HepG2 (cell line): ENCODE measurements around the gene RNU7-1. TPM values are rescaled to one million over a fixed set of nuclear protein-coding genes. Genes with fewer than 3 reads are reported as not detected.
A peak's percentile ranks its signal among the peaks of the same experiment; 100 is the strongest.

Source experiments
- ATAD3A ChIP-seq: sonication (generic); formaldehyde crosslinking; IDR thresholded peaks from 2 replicates; pipeline ENCODE4 v1.4.0; 2020; ENCODE audit warnings: missing genetic modification reagents
- CBX1 ChIP-seq: IDR thresholded peaks from one replicate; pipeline ENCODE4 v1.6.1; 2016; ENCODE audit warnings: antibody characterized with exemption, low read depth
- CCDC6 ChIP-seq: sonication (generic); formaldehyde crosslinking; IDR thresholded peaks from 2 replicates; pipeline ENCODE4 v1.8.1; 2022; ENCODE audit warnings: mild to moderate bottlenecking, missing genetic modification reagents, moderate library complexity
- DR1 ChIP-seq: sonication (generic); formaldehyde crosslinking; IDR thresholded peaks from 2 replicates; pipeline ENCODE4 v1.8.0; 2021; ENCODE audit warnings: mild to moderate bottlenecking, missing genetic modification reagents, inconsistent platforms
- GATAD2A ChIP-seq: IDR thresholded peaks from 2 replicates; pipeline ENCODE4 v1.6.1; 2016
- GTF2F1 ChIP-seq: fragments of 150-350 bp; IDR thresholded peaks from 2 replicates; pipeline ENCODE4 v1.6.1; 2014; ENCODE audit warnings: low read length
- PAX8 ChIP-seq: sonication (generic); formaldehyde crosslinking; IDR thresholded peaks from 2 replicates; pipeline ENCODE4 v1.8.0; 2022; ENCODE audit warnings: mild to moderate bottlenecking, missing genetic modification reagents, borderline replicate concordance
- TBX3 ChIP-seq: fragments of 450-650 bp; IDR thresholded peaks from 2 replicates; pipeline ENCODE4 v1.6.1; 2017; ENCODE audit warnings: antibody characterized with exemption, mild to moderate bottlenecking, inconsistent platforms, borderline replicate concordance
- THAP11 ChIP-seq: IDR thresholded peaks from 2 replicates; pipeline ENCODE4 v1.6.1; 2016; ENCODE audit warnings: missing biosample characterization, missing genetic modification reagents
- ZFX ChIP-seq: sonication (generic); formaldehyde crosslinking; IDR thresholded peaks from 2 replicates; pipeline ENCODE4 v1.4.0; 2020; ENCODE audit warnings: mild to moderate bottlenecking, low read depth, missing genetic modification reagents, moderate library complexity
- ZNF124 ChIP-seq: sonication (generic); formaldehyde crosslinking; IDR thresholded peaks from 2 replicates; pipeline ENCODE4 v1.4.0; 2020; ENCODE audit warnings: missing genetic modification reagents
- ZNF274 ChIP-seq: sonication (generic); formaldehyde crosslinking; IDR thresholded peaks from 2 replicates; pipeline ENCODE4 v1.5.1; 2020; ENCODE audit warnings: mild to moderate bottlenecking, missing genetic modification reagents
- ZNF335 ChIP-seq: sonication (generic); formaldehyde crosslinking; IDR thresholded peaks from 2 replicates; pipeline ENCODE4 v1.4.0; 2020; ENCODE audit warnings: missing genetic modification reagents
- ZNF704 ChIP-seq: sonication (generic); formaldehyde crosslinking; IDR thresholded peaks from 2 replicates; pipeline ENCODE4 v1.8.1; 2023; ENCODE audit warnings: mild to moderate bottlenecking, inconsistent platforms, moderate library complexity, missing genetic modification reagents, borderline replicate concordance
- ZSCAN31 ChIP-seq: sonication (generic); formaldehyde crosslinking; IDR thresholded peaks from 2 replicates; pipeline ENCODE4 v1.5.0; 2020; ENCODE audit warnings: low read depth, mild to moderate bottlenecking, missing genetic modification reagents
- ZSCAN5A ChIP-seq: sonication (generic); formaldehyde crosslinking; IDR thresholded peaks from 2 replicates; pipeline ENCODE4 v1.8.0; 2022; ENCODE audit warnings: mild to moderate bottlenecking, missing genetic modification reagents, borderline replicate concordance
- polyA plus RNA-seq, 8 experiments: library from polyadenylated mRNA; depleted of rRNA in 3 of 8; stranded (reverse) in 7 of 8; unstranded in 1 of 8; fragments of >200 nt; fragmentation: Illumina TruSeq in 4 of 8; extraction: Trizol in 4 of 8; gene quantifications; 2 replicates each; pipeline versions ENCODE4 v1.2.1 to v1.2.3, GENCODE V29; 2011 to 2016; ENCODE audit warnings: low read depth in 4 of 8, missing spikeins in 1 of 8, mixed read lengths in 1 of 8; ENCODE audit not compliant: insufficient read depth in 1 of 8
- total RNA-seq, 5 experiments: library from RNA; depleted of rRNA; stranded (reverse); fragments of >200 nt; fragmentation: Illumina TruSeq; extraction: Trizol; gene quantifications; 2 replicates each; pipeline ENCODE4 v1.2.3, GENCODE V29; 2016; ENCODE audit warnings: low read depth in 1 of 5
- TF ChIP-seq, protein P1 (sequence below): IDR thresholded peaks from 2 replicates; pipeline ENCODE4 v1.6.1; 2012; ENCODE audit warnings: low read depth, low read length, improper control_type of control experiment
- TF ChIP-seq, protein P2 (sequence below): sonication (generic); formaldehyde crosslinking; IDR thresholded peaks from 2 replicates; pipeline ENCODE4 v1.4.0; 2020; ENCODE audit warnings: missing genetic modification reagents
- TF ChIP-seq, protein P3 (sequence below): sonication (generic); formaldehyde crosslinking; IDR thresholded peaks from 2 replicates; pipeline ENCODE4 v1.5.0; 2020; ENCODE audit warnings: mild to moderate bottlenecking, missing genetic modification reagents
- TF ChIP-seq, protein P4 (sequence below): sonication (generic); formaldehyde crosslinking; IDR thresholded peaks from 2 replicates; pipeline ENCODE4 v1.4.0; 2020; ENCODE audit warnings: low read depth, mild to moderate bottlenecking, missing genetic modification reagents
- TF ChIP-seq, protein P5 (sequence below): IDR thresholded peaks from 2 replicates; pipeline ENCODE4 v1.6.1; 2016; ENCODE audit warnings: control low read depth

RNU7-1 gene
- total and polyA plus RNA-seq, 2 of the 13 experiments (the other 11 are each of a cell fraction or from before 2014, with no cell fraction given): not detected

- TF ChIP-seq, protein P1, sequence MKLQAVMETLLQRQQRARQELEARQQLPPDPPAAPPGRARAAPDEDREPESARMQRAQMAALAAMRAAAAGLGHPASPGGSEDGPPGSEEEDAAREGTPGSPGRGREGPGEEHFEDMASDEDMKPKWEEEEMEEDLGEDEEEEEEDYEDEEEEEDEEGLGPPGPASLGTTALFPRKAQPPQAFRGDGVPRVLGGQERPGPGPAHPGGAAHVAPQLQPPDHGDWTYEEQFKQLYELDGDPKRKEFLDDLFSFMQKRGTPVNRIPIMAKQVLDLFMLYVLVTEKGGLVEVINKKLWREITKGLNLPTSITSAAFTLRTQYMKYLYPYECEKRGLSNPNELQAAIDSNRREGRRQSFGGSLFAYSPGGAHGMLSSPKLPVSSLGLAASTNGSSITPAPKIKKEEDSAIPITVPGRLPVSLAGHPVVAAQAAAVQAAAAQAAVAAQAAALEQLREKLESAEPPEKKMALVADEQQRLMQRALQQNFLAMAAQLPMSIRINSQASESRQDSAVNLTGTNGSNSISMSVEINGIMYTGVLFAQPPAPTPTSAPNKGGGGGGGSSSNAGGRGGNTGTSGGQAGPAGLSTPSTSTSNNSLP: no peak
- TF ChIP-seq, protein P2, sequence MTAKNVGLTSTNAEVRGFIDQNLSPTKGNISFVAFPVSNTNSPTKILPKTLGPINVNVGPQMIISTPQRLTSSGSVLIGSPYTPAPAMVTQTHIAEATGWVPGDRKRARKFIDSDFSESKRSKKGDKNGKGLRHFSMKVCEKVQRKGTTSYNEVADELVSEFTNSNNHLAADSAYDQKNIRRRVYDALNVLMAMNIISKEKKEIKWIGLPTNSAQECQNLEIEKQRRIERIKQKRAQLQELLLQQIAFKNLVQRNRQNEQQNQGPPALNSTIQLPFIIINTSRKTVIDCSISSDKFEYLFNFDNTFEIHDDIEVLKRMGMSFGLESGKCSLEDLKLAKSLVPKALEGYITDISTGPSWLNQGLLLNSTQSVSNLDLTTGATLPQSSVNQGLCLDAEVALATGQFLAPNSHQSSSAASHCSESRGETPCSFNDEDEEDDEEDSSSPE (CRISPR knock-in tag): peak; percentile 13; the same call in 1 of the 2 replicates
- TF ChIP-seq ZSCAN5A (CRISPR knock-in tag): no peak
- TF ChIP-seq PAX8 (CRISPR knock-in tag): no peak
- TF ChIP-seq ZNF124 (CRISPR knock-in tag): no peak
- TF ChIP-seq, protein P3, sequence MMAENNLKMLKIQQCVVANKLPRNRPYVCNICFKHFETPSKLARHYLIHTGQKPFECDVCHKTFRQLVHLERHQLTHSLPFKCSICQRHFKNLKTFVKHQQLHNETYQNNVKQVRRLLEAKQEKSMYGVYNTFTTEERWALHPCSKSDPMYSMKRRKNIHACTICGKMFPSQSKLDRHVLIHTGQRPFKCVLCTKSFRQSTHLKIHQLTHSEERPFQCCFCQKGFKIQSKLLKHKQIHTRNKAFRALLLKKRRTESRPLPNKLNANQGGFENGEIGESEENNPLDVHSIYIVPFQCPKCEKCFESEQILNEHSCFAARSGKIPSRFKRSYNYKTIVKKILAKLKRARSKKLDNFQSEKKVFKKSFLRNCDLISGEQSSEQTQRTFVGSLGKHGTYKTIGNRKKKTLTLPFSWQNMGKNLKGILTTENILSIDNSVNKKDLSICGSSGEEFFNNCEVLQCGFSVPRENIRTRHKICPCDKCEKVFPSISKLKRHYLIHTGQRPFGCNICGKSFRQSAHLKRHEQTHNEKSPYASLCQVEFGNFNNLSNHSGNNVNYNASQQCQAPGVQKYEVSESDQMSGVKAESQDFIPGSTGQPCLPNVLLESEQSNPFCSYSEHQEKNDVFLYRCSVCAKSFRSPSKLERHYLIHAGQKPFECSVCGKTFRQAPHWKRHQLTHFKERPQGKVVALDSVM: no peak
- no peak for TF ChIP-seq CCDC6 (CRISPR knock-in tag)
- peak; percentile 42 for TF ChIP-seq CBX1
- peak; percentile 42; the same call in 1 of the 2 replicates for TF ChIP-seq GATAD2A (CRISPR knock-in tag)
- no peak for TF ChIP-seq DR1 (CRISPR knock-in tag)
- TF ChIP-seq, protein P4, sequence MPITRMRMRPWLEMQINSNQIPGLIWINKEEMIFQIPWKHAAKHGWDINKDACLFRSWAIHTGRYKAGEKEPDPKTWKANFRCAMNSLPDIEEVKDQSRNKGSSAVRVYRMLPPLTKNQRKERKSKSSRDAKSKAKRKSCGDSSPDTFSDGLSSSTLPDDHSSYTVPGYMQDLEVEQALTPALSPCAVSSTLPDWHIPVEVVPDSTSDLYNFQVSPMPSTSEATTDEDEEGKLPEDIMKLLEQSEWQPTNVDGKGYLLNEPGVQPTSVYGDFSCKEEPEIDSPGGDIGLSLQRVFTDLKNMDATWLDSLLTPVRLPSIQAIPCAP (CRISPR knock-in tag): no peak
- no peak for TF ChIP-seq ZNF274
- no peak for TF ChIP-seq TBX3
- no peak for TF ChIP-seq ZNF335
- TF ChIP-seq ATAD3A (CRISPR knock-in tag): no peak
- TF ChIP-seq, protein P5, sequence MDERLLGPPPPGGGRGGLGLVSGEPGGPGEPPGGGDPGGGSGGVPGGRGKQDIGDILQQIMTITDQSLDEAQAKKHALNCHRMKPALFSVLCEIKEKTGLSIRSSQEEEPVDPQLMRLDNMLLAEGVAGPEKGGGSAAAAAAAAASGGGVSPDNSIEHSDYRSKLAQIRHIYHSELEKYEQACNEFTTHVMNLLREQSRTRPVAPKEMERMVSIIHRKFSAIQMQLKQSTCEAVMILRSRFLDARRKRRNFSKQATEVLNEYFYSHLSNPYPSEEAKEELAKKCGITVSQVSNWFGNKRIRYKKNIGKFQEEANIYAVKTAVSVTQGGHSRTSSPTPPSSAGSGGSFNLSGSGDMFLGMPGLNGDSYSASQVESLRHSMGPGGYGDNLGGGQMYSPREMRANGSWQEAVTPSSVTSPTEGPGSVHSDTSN (CRISPR knock-in tag): no peak
- TF ChIP-seq ZNF704 (CRISPR knock-in tag): 0 out of 2 replicates have a peak, but pooled peaks have one; percentile 73
- TF ChIP-seq GTF2F1: no peak
- peak; percentile 67 for TF ChIP-seq ZFX (CRISPR knock-in tag)
- peak; percentile 41; the same call in 1 of the 2 replicates for TF ChIP-seq THAP11 (CRISPR knock-in tag)
- 0 out of 2 replicates have a peak, but pooled peaks have one; percentile 30 for TF ChIP-seq ZSCAN31 (CRISPR knock-in tag)
Observed at GRCh38 chr12:6961695-6962284, 18.2 kb downstream of the RNU7-1 start (continued).
